DND-41 (cell line): ENCODE data around the gene IQCF6.

Experiments used
- EZH2 ChIP-seq: IDR thresholded peaks from 3 replicates; pipeline ENCODE4 v1.6.1; 2012; ENCODE audit warnings: borderline replicate concordance, low read depth, mild to moderate bottlenecking, moderate library complexity, low read length, inconsistent platforms; ENCODE audit not compliant: severe bottlenecking
- TF ChIP-seq, protein P1 (sequence below): IDR thresholded peaks from 2 replicates; pipeline ENCODE4 v1.5.1; 2012; ENCODE audit warnings: borderline replicate concordance, low read length, moderate library complexity, mild to moderate bottlenecking; ENCODE audit not compliant: poor library complexity, severe bottlenecking; ENCODE audit errors: extremely low read depth

- TF ChIP-seq EZH2, result no peak
- TF ChIP-seq, protein P1, sequence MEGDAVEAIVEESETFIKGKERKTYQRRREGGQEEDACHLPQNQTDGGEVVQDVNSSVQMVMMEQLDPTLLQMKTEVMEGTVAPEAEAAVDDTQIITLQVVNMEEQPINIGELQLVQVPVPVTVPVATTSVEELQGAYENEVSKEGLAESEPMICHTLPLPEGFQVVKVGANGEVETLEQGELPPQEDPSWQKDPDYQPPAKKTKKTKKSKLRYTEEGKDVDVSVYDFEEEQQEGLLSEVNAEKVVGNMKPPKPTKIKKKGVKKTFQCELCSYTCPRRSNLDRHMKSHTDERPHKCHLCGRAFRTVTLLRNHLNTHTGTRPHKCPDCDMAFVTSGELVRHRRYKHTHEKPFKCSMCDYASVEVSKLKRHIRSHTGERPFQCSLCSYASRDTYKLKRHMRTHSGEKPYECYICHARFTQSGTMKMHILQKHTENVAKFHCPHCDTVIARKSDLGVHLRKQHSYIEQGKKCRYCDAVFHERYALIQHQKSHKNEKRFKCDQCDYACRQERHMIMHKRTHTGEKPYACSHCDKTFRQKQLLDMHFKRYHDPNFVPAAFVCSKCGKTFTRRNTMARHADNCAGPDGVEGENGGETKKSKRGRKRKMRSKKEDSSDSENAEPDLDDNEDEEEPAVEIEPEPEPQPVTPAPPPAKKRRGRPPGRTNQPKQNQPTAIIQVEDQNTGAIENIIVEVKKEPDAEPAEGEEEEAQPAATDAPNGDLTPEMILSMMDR, result no peak
These were observed 27.8 kb downstream of the IQCF6 start for GRCh38 chr3:51751287-51751686.
